Erythroblast (primary cell): Measurements from ENCODE around the gene KCNJ15.

ENCODE experiments used
- GATA1 ChIP-seq: IDR thresholded peaks from 2 replicates; pipeline ENCODE4 v1.6.1; 2011; ENCODE audit warnings: low read depth, mild to moderate bottlenecking, control low read depth, low read length, moderate library complexity
- POLR2A ChIP-seq: IDR thresholded peaks from 2 replicates; pipeline ENCODE4 v1.6.1; 2011; ENCODE audit warnings: mild to moderate bottlenecking, low read length

DNA sequence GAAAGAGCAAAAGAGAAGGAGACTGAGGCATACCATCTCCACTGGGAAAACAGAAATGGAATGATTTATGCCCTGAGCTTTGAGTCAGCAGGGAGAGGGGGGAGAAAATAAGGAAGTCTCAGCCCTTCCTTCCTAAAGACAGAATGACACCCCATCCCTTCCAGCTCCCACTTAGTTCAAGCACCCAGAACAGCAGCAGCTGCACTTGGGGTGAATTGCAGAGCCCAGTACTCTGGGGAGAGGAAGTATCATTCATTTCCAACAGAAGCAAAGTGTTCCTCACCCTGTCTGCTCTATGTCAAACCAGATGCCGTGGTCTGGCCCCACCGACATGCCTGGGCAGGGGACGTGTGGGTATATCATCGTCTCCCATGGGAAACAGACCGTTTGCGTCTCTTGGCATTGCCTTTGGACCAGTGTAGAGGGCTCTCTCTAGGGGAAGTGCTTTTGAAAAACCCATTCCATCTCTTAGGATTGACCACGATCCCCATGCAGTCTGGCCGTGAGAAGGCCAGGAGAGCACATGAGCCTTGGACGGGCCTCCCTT is 1.1 kb upstream of the KCNJ15 start:
- TF ChIP-seq POLR2A (no peak), GATA1 (no peak)
